GM21576 (cell line): ENCODE measurements around the gene BSN.
"Not testable (repeated sequence)": the region's sequence is repeated elsewhere in the genome, so short reads cannot be mapped to it uniquely, and the experiment has no call there.

ENCODE experiments used
- ATAC-seq: cut with Tn5 transposase; IDR thresholded peaks from one replicate; pipeline ENCODE4 v1.9.1; 2021; ENCODE audit warnings: mild to moderate bottlenecking, moderate library complexity; ENCODE audit not compliant: unreplicated experiment

Gene BSN

DNA sequence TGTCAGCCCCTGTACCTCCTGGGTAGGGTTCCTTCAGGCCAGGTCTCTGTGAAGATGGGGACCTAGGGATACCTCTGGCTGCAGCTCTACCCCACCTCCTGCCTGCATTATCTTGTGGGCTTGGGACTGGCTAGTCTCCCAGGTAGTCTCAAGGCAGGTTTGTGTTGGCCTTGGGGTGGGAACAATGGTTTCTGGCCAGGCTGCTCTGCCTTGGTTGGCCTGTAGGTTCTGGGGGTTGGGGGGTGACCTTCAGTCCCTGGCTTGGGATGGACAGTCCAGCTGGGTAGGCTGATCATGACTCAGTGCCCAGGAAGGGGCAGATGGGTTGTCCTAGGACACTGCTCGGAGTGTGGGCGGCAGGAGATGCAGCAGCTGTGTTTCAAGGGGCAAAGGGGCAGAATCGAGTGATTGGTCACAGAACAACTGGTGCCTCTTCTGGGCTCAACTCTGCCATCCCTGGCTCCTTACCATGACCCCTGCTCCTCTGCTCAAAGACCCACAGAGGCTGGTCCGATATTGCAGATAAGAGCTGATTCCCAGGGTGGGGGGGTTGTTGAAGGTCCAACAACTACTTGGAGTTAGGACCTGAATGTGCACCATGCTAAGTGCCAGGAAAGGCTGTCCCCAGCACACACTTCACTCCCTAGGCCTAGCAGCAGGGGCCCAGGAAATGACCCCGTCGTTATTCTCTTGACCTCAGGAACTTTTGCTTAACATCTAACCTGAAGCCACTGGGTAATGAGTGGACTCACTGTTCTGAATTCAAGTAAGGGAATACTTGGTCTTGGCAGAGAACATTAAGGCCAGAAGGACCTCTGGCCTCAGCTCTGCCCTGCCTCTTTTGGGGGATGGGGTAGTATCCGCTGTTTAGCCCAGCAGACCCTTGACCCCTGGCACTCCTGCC, 18.1 kb upstream of the BSN start:
- ATAC-seq: no peak

DNA sequence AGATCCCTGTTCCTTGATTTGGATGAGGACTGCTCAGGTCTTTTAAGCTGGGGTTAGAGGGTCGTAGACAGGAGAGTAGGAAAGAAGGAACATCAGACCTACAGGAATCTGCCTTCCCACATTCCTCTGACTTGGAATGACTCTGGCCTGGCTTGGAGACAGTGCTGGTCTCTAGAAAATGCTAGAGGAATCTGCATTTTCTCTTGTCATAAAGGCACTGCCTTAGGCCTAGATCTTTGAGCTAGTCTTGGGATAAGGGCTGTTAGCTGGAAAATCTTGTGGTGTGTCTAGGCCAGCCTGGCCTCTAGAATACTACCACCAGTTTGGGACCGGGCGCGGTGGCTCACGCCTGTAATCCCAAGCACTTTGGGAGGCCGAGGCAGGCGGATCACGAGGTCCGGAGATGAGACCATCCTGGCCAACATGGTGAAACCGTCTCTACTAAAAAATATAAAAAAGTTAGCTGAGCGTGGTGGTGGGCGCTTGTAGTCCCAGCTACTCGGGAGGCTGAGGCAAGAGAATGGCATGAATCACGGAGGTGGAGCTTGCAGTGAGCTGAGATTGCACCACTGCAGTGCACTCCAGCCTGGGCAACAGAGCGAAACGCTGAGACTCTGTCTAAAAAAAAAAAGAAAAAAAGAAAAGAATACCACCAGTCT, 17.3 kb upstream of the BSN start:
- no peak for ATAC-seq

- peak; percentile 86 for ATAC-seq
Measured at GRCh38 chr3:49539659-49540560, 14.4 kb upstream of the BSN start.

DNA sequence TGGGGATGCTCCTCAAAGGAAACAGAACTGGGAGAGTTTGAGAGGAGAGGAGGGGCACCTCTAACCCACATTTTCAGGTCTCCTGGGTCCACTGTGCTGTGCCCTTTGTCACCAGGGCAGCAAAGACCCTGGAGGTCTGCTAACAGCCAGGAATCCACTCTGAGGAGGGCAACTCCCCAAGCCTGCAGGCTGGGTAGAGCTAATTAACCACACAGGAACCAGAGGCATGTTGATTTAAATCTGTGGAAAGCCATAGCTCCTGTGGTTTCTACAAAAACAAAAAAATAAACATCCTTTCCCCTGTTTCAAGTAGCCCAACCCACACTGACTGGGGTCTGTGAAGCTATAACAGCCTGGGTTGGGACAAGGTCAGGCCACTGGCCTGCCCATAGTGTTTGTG, 2.2 kb upstream of the BSN start:
- ATAC-seq: no peak

DNA sequence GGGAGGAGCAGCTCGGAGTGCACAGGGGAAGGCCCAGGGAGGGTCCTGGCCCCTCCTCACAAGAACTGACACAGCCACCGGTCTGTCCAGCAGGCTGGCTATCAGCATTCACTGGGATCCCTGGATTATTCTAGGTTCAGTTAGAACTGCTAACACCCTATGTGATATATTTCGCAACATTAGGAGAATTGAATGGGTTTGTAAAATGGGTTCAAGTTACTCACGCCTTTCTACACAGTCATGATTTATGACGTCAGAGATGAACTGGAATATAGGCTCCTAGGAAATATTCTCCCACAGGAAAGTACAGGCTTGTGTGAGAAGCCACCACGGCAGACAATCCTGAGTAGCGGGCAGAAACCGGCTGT, 969 bp upstream of the BSN start:
- ATAC-seq: no peak

DNA sequence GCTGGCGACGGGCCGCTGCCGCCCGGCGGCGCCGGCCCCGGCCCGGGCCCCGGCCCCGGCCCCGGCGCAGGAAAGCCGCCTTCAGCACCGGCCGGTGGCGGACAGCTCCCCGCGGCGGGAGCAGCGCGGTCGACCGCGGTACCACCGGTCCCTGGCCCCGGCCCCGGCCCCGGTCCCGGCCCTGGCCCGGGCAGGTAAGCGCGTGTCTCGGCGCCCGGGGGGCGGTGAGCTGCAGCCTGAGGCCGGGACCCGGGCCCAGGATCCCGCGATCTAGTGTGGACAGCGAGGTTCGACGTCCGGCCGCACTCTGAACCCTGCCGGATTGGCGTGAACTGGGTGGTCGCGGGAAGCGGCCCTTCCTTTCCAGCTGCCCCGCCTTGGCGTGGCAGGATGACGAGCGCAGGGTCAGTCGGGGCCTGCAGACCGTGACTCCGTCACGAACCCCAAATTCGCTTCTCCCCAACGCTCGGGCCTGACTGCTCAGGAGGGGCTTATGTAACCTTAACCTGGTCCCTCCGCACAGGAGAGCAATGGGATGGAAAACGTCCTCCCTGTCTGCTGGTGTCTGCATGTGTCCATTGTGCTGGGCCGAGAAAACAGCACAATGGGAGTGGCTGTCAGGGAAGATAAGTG, 472 bp downstream of the BSN start:
- peak; percentile 56 for ATAC-seq

DNA sequence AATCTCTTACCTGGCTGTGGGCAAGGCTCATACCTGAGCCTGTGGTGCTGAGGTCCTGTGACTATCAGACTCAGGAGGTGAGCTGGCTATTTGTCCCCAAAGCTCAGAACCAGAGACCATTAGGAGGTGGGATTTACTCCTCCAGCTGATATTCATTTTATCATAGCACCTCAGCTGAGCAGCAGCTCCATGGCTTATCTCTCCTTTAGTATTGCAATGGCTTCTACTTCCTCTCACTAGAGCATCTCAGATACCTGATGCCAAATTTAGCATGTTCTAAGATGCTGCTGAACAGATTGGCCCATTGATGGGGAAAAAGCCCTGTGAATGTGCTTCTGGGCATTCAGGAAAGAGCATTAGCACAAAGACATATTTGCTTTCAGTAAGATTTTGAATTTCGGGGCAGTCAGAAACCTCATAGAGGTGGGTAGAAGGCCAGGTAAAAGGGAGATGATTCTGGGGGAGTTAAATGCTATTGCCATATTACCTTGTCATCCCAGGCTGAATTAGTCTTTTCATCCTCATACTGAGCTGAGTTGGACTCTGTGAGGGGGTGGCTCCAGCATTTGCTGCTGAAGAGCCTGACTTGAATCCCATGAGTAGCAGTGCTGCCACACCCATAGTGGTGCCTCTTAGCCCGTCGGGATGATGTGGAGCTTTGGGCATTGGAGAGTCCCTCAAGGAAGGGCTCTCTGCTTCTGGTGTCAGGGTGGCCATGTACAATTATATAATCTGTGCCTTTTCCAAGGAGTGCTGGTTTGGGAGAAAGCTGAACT, 2.4 kb downstream of the BSN start:
- no peak for ATAC-seq

DNA sequence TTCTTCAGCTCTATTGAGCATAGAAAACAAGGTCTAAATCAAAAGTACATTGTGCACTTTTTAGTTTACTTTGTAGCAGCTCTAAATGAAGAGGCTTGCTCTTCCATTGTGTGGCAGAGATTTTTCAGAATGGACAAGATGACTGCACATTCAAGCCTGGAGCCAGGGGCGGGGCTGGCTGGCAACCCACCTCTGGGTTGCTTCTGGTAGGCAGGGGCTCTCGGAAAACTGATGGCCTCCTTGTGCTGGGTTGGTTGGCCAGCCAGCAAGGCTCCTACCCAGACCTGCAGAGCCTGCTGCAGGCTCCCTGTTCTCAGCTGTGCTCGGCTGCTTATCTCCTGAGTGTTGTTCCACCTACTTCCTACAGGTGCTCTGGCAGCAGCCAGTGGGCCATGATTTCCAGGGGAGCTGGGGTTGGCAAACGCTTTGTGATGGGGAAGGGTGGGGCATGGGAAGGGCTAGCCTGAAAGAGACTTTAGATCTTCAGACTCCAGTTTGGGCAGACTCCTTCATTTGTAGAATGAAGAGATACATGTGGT, 8.8 kb downstream of the BSN start:
- ATAC-seq: no peak

GRCh38 chr3:49563766-49564165, 9.5 kb downstream of the BSN start:
- no peak for ATAC-seq

DNA sequence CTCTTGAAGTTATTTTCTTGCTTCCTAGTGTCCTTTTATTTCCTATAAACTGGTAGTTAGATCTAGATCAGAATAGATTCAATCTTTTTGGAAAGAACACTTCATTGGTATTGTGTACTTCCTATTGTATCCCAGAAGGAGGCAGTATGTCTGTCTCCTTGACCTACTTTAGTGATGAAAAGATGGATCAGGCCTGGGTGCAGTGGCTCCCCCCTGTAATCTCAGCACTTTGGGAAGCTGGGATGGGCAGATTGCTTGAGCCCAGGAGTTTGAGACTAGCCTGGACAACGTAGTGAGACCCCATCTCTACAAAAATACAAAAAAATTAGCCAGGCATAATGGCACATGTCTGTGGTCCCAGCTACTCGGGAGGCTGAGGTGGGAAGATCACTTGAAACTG, 12.0 kb downstream of the BSN start:
- ATAC-seq: no peak

DNA sequence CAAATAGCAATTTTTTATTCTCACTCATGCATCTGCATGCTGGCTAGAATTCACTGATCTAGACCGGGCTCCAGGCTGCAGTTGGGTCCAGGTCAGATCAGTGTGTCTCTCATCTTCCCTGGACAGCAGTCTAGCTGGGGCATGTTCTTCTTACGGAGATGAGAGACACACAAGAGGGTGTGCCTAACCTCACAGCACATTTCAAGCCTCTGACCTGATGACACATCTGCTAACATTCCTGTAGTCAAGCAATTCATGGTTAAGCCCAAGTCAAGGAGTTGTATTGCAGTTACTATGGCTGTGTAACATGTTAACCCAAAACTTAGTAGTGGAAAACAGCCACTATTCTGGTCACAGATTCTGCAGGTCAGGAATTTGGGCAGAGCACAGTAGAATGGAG, 13.1 kb downstream of the BSN start:
- ATAC-seq: no peak

- ATAC-seq: no peak
Measured at GRCh38 chr3:49568965-49569364, 14.7 kb downstream of the BSN start.

GRCh38 chr3:49570028-49570654, 15.9 kb downstream of the BSN start:
- no peak for ATAC-seq

DNA sequence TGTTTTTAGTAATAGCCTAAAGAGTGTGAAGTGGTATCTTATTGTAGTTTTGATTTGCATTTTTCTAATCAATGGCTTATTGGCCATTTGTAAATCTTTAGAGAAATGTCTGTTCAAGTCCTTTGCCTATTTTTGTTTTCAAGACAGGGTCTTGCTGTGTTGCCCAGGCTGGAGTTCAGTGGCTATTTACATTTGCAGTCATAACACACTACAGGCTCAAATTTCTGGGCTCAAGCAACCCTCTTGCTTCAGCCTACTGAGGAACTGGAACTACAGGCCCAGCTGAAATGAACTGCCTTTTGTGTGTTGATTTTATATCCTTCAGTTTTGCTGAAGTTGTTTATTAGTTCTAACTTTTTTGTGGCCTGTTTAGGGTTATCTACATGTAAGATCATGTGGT, 27.9 kb downstream of the BSN start:
- no peak for ATAC-seq

- not testable (repeated sequence) for ATAC-seq
Measured at GRCh38 chr3:49585261-49585755, 31.0 kb downstream of the BSN start.

GRCh38 chr3:49591615-49592014, 37.3 kb downstream of the BSN start:
- no peak for ATAC-seq

GRCh38 chr3:49593041-49593440, 38.8 kb downstream of the BSN start:
- ATAC-seq: no peak

DNA sequence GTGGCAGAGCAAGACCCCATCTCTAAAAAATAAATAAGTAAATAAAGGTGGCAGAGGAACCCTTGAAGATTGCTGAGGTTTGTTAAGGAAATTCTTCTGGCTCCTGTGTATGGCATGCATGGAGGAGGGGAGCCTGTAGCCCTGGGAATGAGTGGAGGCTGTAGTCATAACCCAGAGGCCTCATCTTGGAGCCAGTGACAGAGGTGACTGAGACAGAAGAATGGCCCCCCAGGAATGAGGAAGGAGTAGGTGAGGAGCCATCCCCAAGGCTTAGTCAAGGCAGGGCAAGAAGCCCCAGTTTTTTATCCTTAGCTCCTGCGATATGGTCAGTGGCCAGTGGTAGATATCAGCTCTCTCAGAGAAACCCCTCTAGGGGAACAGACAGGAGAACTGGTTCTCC, 46.5 kb downstream of the BSN start:
- no peak for ATAC-seq

GRCh38 chr3:49601358-49602048, 47.2 kb downstream of the BSN start:
- ATAC-seq: no peak
